Hepatocyte (in vitro differentiated cells): ENCODE results near the gene CDHR2. TPM values are rescaled to one million over a fixed set of nuclear protein-coding genes. Genes with fewer than 3 reads are reported as not detected.
"Not testable (repeated sequence)": the region's sequence is repeated elsewhere in the genome, so short reads cannot be mapped to it uniquely, and the experiment has no call there.

Experiments
- DNase-seq: peaks from one replicate; pipeline ENCODE4 v3.0.0-alpha.2; 2016; ENCODE audit warnings: low spot score
- H2AFZ ChIP-seq: fragments of 200-600 bp; sonication (generic); 2 replicates; pipeline ENCODE4 v1.6.0; 2016; ENCODE audit warnings: antibody characterized with exemption, mild to moderate bottlenecking
- H3K27ac ChIP-seq: fragments of 200-600 bp; sonication (generic); 2 replicates; pipeline ENCODE4 v1.5.1; 2016; ENCODE audit warnings: mild to moderate bottlenecking
- H3K27me3 ChIP-seq: fragments of 200-600 bp; sonication (generic); 2 replicates; pipeline ENCODE4 v1.6.1; 2016
- H3K36me3 ChIP-seq: fragments of 200-600 bp; sonication (generic); replicated peaks from 2 replicates; pipeline ENCODE4 v1.5.1; 2016; ENCODE audit warnings: low read depth; ENCODE audit not compliant: insufficient read depth
- H3K4me1 ChIP-seq: fragments of 200-600 bp; sonication (generic); 2 replicates; pipeline ENCODE4 v1.5.1; 2016; ENCODE audit warnings: mild to moderate bottlenecking, moderate library complexity; ENCODE audit not compliant: insufficient read depth
- H3K4me2 ChIP-seq: fragments of 200-600 bp; sonication (generic); 2 replicates; pipeline ENCODE4 v1.6.0; 2016
- H3K4me3 ChIP-seq: fragments of 200-600 bp; sonication (generic); 2 replicates; pipeline ENCODE4 v1.5.1; 2016; ENCODE audit warnings: mild to moderate bottlenecking
- H3K79me2 ChIP-seq: fragments of 200-600 bp; sonication (generic); 2 replicates; pipeline ENCODE4 v1.6.0; 2017; ENCODE audit warnings: mild to moderate bottlenecking
- H3K9me2 ChIP-seq: fragments of 200-600 bp; sonication (generic); replicated peaks from 2 replicates; pipeline ENCODE4 v1.6.0; 2017; ENCODE audit warnings: mild to moderate bottlenecking; ENCODE audit not compliant: insufficient read depth
- H3K9me3 ChIP-seq: fragments of 200-600 bp; sonication (generic); 2 replicates; pipeline ENCODE4 v1.5.1; 2016; ENCODE audit warnings: low read depth, mild to moderate bottlenecking
- H4K20me1 ChIP-seq: fragments of 200-600 bp; sonication (generic); 2 replicates; pipeline ENCODE4 v1.6.0; 2016; ENCODE audit warnings: mild to moderate bottlenecking; ENCODE audit not compliant: insufficient read depth, poor library complexity, severe bottlenecking
- EZH2 ChIP-seq: fragments of 200-600 bp; sonication (generic); IDR thresholded peaks from 2 replicates; pipeline ENCODE4 v1.6.1; 2016; ENCODE audit warnings: antibody characterized with exemption, mild to moderate bottlenecking, borderline replicate concordance
- EZH2phosphoT487 ChIP-seq: fragments of 200-600 bp; sonication (generic); IDR thresholded peaks from one replicate; pipeline ENCODE4 v1.6.1; 2018; ENCODE audit warnings: antibody characterized with exemption, mild to moderate bottlenecking, low read depth, moderate library complexity; ENCODE audit not compliant: unreplicated experiment, severe bottlenecking
- WGBS: methylation state at CpG from one replicate; pipeline ENCODE4 v1.1.6; 2016; ENCODE audit warnings: low lambda C conversion rate; ENCODE audit errors: missing lambda C conversion rate; 5-methylcytosine and 5-hydroxymethylcytosine counted together
- polyA plus RNA-seq: library from polyadenylated mRNA; unstranded; fragments of >200 nt; fragmentation: Nextera tagmentation; extraction: Ambion mirVana; gene quantifications from 2 replicates; pipeline ENCODE4 v1.2.1, GENCODE V29; 2016
- total RNA-seq: library from RNA; depleted of rRNA; stranded (reverse); fragments of >200 nt; gene quantifications from 2 replicates; pipeline ENCODE4 v1.2.3, GENCODE V29; 2014
- TF ChIP-seq, protein P1 (sequence below): fragments of 200-600 bp; sonication (generic); IDR thresholded peaks from 2 replicates; pipeline ENCODE4 v1.5.1; 2016; ENCODE audit warnings: antibody characterized with exemption, mild to moderate bottlenecking; ENCODE audit not compliant: poor library complexity

CDHR2 gene
- total and polyA plus RNA-seq, 2 experiments from 2014 or later: 28.3 to 29.8 TPM

DNA sequence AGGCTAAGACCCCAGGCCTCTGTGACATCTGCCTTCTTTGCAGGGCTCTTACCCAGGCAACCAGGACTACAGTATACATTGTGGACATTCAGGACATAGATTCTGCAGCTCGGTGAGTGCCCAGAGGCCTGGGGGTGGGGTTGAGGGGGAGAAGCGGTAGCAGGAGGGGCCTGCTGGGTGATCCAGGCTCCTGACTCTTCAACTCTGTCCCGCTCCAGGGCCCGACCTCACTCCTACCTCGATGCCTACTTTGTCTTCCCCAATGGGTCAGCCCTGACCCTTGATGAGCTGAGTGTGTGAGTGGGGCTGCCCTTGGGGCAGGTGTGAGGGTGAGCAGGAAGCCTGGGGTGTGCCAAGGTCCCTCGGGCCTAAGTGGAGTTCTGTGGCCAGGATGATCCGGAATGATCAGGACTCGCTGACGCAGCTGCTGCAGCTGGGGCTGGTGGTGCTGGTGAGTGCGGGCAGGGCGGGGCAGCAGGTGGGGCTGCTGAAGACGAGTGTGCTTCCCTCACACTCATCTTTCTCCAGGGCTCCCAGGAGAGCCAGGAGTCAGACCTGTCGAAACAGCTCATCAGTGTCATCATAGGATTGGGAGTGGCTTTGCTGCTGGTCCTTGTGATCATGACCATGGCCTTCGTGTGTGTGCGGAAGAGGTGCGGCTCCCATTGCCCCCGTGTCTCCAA lies 41.0 kb downstream of the CDHR2 start:
- H3K27me3 ChIP-seq: no peaks in the 10 kb centered on the region
- no peaks in the 10 kb centered on the region for H3K9me3 ChIP-seq
- no peaks in the 10 kb centered on the region for H3K79me2 ChIP-seq
- DNase-seq: no peak
- no peak overlapping the region for H3K4me3 ChIP-seq
- no peaks in the 10 kb centered on the region for H3K9me2 ChIP-seq
- no peaks in the 10 kb centered on the region for H4K20me1 ChIP-seq
- TF ChIP-seq, protein P1, sequence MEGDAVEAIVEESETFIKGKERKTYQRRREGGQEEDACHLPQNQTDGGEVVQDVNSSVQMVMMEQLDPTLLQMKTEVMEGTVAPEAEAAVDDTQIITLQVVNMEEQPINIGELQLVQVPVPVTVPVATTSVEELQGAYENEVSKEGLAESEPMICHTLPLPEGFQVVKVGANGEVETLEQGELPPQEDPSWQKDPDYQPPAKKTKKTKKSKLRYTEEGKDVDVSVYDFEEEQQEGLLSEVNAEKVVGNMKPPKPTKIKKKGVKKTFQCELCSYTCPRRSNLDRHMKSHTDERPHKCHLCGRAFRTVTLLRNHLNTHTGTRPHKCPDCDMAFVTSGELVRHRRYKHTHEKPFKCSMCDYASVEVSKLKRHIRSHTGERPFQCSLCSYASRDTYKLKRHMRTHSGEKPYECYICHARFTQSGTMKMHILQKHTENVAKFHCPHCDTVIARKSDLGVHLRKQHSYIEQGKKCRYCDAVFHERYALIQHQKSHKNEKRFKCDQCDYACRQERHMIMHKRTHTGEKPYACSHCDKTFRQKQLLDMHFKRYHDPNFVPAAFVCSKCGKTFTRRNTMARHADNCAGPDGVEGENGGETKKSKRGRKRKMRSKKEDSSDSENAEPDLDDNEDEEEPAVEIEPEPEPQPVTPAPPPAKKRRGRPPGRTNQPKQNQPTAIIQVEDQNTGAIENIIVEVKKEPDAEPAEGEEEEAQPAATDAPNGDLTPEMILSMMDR: no peak
- no peak for TF ChIP-seq EZH2phosphoT487
- no peak for TF ChIP-seq EZH2
- no peaks in the 10 kb centered on the region for H3K36me3 ChIP-seq
- no peaks in the 10 kb centered on the region for H3K4me1 ChIP-seq
- no peak overlapping the region for H3K4me2 ChIP-seq
- no peak overlapping the region for H2AFZ ChIP-seq
- no peak overlapping the region for H3K27ac ChIP-seq
- 85% methylated on average over 16 of the region's 17 CpGs for WGBS

DNA sequence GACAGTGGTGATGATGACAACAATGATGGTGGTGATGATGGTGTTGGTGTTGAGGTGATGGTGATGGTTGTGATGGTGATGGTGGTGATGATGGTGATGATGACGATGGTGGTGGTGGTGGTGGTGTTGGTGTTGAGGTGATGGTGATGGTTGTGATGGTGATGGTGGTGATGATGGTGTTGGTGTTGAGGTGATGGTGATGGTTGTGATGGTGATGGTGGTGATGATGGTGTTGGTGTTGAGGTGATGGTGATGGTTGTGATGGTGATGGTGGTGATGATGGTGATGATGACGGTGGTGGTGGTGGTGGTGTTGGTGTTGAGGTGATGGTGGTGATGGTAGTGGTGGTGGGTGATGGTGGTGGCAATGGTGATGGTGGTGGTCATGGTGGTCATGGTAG lies 42.5 kb downstream of the CDHR2 start:
- not testable (repeated sequence) for H3K79me2 ChIP-seq, H3K27ac ChIP-seq, H2AFZ ChIP-seq, H4K20me1 ChIP-seq, H3K9me3 ChIP-seq, H3K4me1 ChIP-seq, DNase-seq, H3K36me3 ChIP-seq, H3K4me3 ChIP-seq, H3K9me2 ChIP-seq, H3K4me2 ChIP-seq, H3K27me3 ChIP-seq
- 33% methylated on average over 1 of the region's 2 CpGs for WGBS

DNA sequence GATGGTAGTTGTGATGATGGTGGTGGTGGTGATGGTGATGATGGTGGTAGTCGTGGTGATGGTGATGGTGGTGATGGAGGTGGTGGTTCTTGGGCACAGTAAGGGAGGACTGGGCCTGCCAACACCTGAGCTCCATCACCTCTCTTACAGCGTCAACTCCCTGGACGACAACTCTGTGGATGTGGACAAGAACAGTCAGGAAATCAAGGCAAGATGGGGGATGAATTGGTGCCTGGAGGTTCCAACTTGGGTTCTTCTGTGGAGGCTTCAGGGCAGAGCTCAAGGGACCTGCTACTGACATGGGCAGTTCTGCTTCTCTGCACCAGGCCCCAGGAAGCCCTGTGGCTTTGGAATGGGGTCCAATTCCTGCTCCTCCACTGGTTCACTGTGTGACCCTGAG lies 43.4 kb downstream of the CDHR2 start:
- TF ChIP-seq EZH2phosphoT487 (no peak), EZH2 (no peak)
- TF ChIP-seq, protein P1: no peak
- 94% methylated on average over 3 of the region's 3 CpGs for WGBS
- H3K27ac ChIP-seq: no peak overlapping the region
- H3K9me2 ChIP-seq: no peaks in the 10 kb centered on the region
- no peaks in the 10 kb centered on the region for H4K20me1 ChIP-seq
- H3K4me3 ChIP-seq: no peak overlapping the region
- no peaks in the 10 kb centered on the region for H3K27me3 ChIP-seq
- no peaks in the 10 kb centered on the region for H3K9me3 ChIP-seq
- H3K4me2 ChIP-seq: no peak overlapping the region
- H3K4me1 ChIP-seq: no peaks in the 10 kb centered on the region
- no peak overlapping the region for H2AFZ ChIP-seq
- H3K36me3 ChIP-seq: no peaks in the 10 kb centered on the region
- H3K79me2 ChIP-seq: no peaks in the 10 kb centered on the region
- DNase-seq: no peak

DNA sequence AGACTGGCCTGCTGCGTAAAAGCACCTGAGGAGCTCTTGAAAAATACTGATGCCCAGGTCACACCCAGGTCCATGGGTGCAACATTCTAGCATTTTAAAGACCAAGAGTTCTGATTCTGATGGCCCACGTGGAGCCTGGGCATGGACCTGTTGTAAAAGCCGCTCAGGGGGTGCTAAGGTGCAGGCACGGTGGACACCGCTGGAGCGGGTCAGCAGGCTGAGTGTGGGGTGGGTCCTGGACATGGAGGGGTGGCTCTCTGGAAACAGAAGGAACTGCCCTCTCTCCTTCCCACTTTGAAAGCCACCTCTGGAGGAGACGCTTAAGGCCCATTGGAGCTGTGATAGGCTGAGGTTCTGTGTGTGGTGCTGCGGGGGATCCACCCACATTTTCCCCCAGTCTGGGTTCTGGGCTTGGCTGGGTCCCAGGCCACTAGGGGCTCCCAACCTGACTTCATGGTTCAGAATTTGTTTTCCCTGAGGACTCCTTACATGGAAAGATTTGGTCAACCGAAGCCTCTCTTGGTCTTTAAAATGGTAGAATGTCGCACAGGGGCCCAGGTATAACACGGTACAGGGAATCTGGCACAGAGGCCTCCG lies 44.2 kb downstream of the CDHR2 start:
- H3K9me3 ChIP-seq: no peaks in the 10 kb centered on the region
- no peaks in the 10 kb centered on the region for H4K20me1 ChIP-seq
- no peaks in the 10 kb centered on the region for H3K4me1 ChIP-seq
- no peaks in the 10 kb centered on the region for H3K79me2 ChIP-seq
- no peak for DNase-seq
- no peak overlapping the region for H2AFZ ChIP-seq
- no peaks in the 10 kb centered on the region for H3K27me3 ChIP-seq
- no peaks in the 10 kb centered on the region for H3K9me2 ChIP-seq
- 89% methylated on average over 12 of the region's 12 CpGs for WGBS
- H3K4me2 ChIP-seq: no peak overlapping the region
- H3K36me3 ChIP-seq: no peaks in the 10 kb centered on the region
- no peak overlapping the region for H3K27ac ChIP-seq
- TF ChIP-seq, protein P1: no peak
- TF ChIP-seq EZH2phosphoT487 (no peak), EZH2 (no peak)
- H3K4me3 ChIP-seq: no peak overlapping the region
